Heart right ventricle (tissue), 16 donors: Measurements from ENCODE around the gene PRODH2. TPM values are rescaled to one million over a fixed set of nuclear protein-coding genes. Genes with fewer than 3 reads are reported as not detected.

Experiments used
- ATAC-seq, 8 donors: fragments of 200-7000 bp; cut with Tn5 transposase; one replicate each; pipeline ENCODE4 v1.9.1; 2020; ENCODE audit warnings: mild to moderate bottlenecking in 8 of 8, moderate library complexity in 8 of 8, moderate number of reproducible peaks in 1 of 8
- DNase-seq, 2 donors: peaks; one replicate each; pipeline ENCODE4 v3.0.0-alpha.2; 2020
- H3K27ac ChIP-seq, 10 donors: fragments of 200-600 bp; sonication (generic) in 2 of 10; one replicate each; pipeline versions ENCODE4 v1.5.0 to v1.8.0; 2020 to 2022; ENCODE audit warnings: mild to moderate bottlenecking in 3 of 10
- H3K27me3 ChIP-seq, 7 donors: fragments of 200-600 bp; one replicate each; pipeline ENCODE4 v1.8.0; 2021 to 2022; ENCODE audit warnings: mild to moderate bottlenecking in 2 of 7
- H3K36me3 ChIP-seq, 9 donors: fragments of 200-600 bp; sonication (generic) in 1 of 9; one replicate each; pipeline versions ENCODE4 v1.5.0 to v1.8.0; 2020 to 2022; ENCODE audit warnings: mild to moderate bottlenecking in 2 of 9
- H3K4me1 ChIP-seq, 9 donors: fragments of 200-600 bp; sonication (generic) in 1 of 9; one replicate each; pipeline versions ENCODE4 v1.5.0 to v1.8.0; 2020 to 2022; ENCODE audit warnings: mild to moderate bottlenecking in 4 of 9
- H3K4me3 ChIP-seq, 10 donors: fragments of 200-600 bp; sonication (generic) in 2 of 10; one replicate each; pipeline versions ENCODE4 v1.5.0 to v1.8.0; 2020 to 2022; ENCODE audit warnings: mild to moderate bottlenecking in 7 of 10, moderate library complexity in 2 of 10
- H3K9me3 ChIP-seq, 11 donors: fragments of 200-600 bp in 10 of 11; sonication (generic) in 2 of 11; one replicate each; pipeline versions ENCODE4 v1.5.0 to v1.8.0; 2013 to 2022; ENCODE audit warnings: mild to moderate bottlenecking in 2 of 11, control low read depth in 1 of 11, moderate library complexity in 1 of 11
- WGBS, 2 donors: extraction: QIAGEN DNeasy Blood & Tissue Kit; methylation state at CpG; one replicate each; pipeline ENCODE4 v1.1.7; 2013; ENCODE audit warnings: inconsistent platforms in 1 of 2; 5-methylcytosine and 5-hydroxymethylcytosine counted together
- intact Hi-C, 10 donors: fragments of 100-400 bp; cut with DNase I; formaldehyde crosslinking; loops; one replicate each; pipeline versions ENCODE4 v1.11.1 to v1.14.2; 2022
- polyA plus RNA-seq, 2 donors: library from polyadenylated mRNA; stranded (reverse); fragments of 200-250 nt; gene quantifications; one replicate each; pipeline ENCODE4 v1.2.3, GENCODE V29; 2013
- total RNA-seq, 10 donors: library from RNA; stranded (reverse); fragmentation: NEBNext Ultra II Directional in 3 of 10; extraction: Animal tissue kit (Norgen Biotek cat#: 25700) in 3 of 10; gene quantifications; one replicate each; pipeline versions ENCODE4 v1.2.1 to v1.2.4, GENCODE V29; 2021 to 2023
- TF ChIP-seq, protein P1 (sequence below), 9 donors: fragments of 200-600 bp; sonication (generic) in 2 of 9; IDR thresholded peaks; one replicate each; pipeline versions ENCODE4 v1.5.0 to v1.8.0; 2021 to 2022; ENCODE audit warnings: antibody characterized with exemption in 9 of 9, mild to moderate bottlenecking in 5 of 9, moderate library complexity in 1 of 9
- donor health status: Arrhythmogenic right ventricular cardiomyopathy.
- donor health status: ischemic (EF 13 %, LVEDD 7.1; RV severe dilation, severe dysfunction).
- donor health status: healthy with polysubstance abuse.
- donor health status: DM: no; HTN: yes; CAD: no.
- donor health status: DM: no; HTN: no; CAD: no.
- donor health status: ischemic (EF 25% LVEDD 6.9; RV normal size, moderate dysfunction).
- donor health status: ischemic (EF 25% LVEDD 5.7; RV mildly dilated, moderate dysfunction).
- donor health status: healthy.
- donor health status: DM: yes; HTN: yes; CAD: no.
- donor health status: Ischemic cardiomyopathy.
- donor health status: ischemic (EF 35%, LVEDD 5.7; RV mildly dilated, moderate dysfunction).
- donor health status: nonischemic (EF 11% LVEDD 7.7; RV severe dilation, severe dysfunction).
- donor health status: DM: yes; HTN: yes; CAD: no.
- donor health status: PGD.
- donor health status: ischemic (EF 29% LVEDD 5.4; RV normal size, mild dysfunction).
- donor health status: nonischemic (EF 23%, LVEDD 6.1; RV moderate dilation, normal function).

The PRODH2 gene
- total and polyA plus RNA-seq, 12 donors = not detected

DNA sequence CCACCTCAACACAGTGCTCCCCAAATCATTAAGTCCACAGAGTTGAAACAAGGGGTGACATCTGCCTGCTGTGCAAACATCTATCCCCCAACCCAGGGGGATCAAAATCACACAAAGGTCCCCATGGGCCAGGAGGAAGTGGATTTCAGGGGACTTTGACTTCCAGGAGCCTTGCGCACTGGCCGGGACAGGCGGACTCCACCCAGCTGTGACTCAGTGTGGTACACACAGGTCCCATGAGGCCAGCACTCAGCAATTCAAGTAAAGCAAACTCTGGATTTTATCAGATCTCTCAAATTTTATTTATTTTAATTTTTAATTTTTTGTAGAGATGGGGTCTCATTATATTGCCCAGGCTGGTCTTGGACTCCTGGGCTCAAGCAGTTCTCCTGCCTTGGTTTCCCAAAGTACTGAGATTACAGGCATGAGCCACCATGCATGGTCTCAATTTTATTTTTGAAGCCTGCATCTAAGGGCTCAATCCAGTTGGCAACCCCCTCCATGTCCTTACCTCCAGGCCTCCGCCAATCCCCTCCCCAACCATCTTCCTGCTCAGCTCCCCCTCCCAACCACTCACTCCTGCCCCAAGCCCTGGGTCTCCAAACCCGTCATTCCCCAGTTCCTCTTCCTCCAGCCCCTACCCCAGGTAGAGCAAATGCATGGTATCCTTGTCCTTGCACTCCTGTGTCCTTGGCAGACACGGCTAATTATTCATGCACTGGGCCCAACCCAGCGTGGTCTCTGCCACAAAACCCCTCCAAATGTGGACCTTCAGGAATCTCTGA, 19.1 kb downstream of the PRODH2 start:
- peaks cover 0 to 35% (median 30%) of the 10 kb centered on the region in 7 donors for H3K27me3 ChIP-seq
- no peaks in the 10 kb centered on the region for H3K36me3 ChIP-seq
- no peak for DNase-seq
- TF ChIP-seq, protein P1, sequence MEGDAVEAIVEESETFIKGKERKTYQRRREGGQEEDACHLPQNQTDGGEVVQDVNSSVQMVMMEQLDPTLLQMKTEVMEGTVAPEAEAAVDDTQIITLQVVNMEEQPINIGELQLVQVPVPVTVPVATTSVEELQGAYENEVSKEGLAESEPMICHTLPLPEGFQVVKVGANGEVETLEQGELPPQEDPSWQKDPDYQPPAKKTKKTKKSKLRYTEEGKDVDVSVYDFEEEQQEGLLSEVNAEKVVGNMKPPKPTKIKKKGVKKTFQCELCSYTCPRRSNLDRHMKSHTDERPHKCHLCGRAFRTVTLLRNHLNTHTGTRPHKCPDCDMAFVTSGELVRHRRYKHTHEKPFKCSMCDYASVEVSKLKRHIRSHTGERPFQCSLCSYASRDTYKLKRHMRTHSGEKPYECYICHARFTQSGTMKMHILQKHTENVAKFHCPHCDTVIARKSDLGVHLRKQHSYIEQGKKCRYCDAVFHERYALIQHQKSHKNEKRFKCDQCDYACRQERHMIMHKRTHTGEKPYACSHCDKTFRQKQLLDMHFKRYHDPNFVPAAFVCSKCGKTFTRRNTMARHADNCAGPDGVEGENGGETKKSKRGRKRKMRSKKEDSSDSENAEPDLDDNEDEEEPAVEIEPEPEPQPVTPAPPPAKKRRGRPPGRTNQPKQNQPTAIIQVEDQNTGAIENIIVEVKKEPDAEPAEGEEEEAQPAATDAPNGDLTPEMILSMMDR (IDR thresholded peaks at IDR 0.05) = no peak
- intact Hi-C loops = no loop called here
- no peak for ATAC-seq
- no peaks in the 10 kb centered on the region for H3K9me3 ChIP-seq
- H3K4me3 ChIP-seq = no peak overlapping the region
- peaks cover 0 to 4% (median 0%) of the 10 kb centered on the region in 9 donors for H3K4me1 ChIP-seq
- 72 to 74% methylated on average over 7 of the region's 7 CpGs for WGBS, 2 donors
- H3K27ac ChIP-seq = no peak overlapping the region

DNA sequence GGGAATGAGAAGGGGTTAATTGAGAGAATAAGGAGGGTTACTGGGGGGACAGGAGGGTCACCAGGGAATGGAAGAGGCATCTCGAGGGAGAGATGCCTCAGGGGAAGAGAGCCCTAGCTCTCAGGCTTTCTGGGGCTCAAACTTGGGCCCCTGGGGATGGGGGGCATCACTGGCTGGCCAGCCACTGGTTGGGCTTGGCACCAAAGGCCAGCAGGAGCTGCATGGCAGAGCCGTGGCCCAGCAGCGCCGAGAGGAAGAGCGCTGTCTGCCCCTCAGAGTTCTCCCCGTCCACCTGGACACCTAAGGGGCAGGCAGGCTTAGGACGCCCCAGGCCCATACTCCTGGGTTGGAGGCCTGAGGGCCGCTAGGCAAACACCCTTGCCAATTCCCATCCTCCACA, 19.8 kb downstream of the PRODH2 start:
- Histone ChIP-seq H3K9me3 (no peaks in the 10 kb centered on the region), H3K4me3 (no peak overlapping the region), H3K36me3 (no peaks in the 10 kb centered on the region), H3K4me1 (peaks cover 0 to 4% (median 0%) of the 10 kb centered on the region in 9 donors), H3K27ac (no peak overlapping the region), H3K27me3 (peaks cover 0 to 28% (median 24%) of the 10 kb centered on the region in 7 donors)
- WGBS, 2 donors = 72 to 74% methylated on average over 8 of the region's 8 CpGs
- ATAC-seq (no peak), DNase-seq (no peak)
- TF ChIP-seq, protein P1 (IDR thresholded peaks at IDR 0.05) = no peak
- intact Hi-C loops = no loop called here

DNA sequence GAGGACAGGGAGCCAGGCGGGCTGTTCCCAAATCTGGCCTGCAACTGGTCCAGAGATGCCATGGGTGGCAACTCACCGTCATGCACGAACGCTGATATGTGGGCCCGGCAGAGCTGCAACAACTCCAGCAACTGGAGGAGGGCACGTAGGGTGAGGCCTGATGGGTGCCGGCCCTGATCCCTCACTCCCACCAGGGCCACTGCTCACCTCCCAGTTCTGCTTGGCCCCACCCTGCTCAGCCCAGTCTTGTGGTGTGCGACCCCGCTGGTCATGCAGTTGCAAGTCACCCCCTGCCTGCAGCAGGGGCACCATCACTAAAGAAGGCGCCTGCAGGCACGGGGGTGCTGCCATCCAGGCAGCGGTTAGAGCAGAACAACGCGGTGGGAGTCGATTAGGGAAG, 20.3 kb downstream of the PRODH2 start:
- intact Hi-C loops = no loop called here
- no peaks in the 10 kb centered on the region for H3K9me3 ChIP-seq
- DNase-seq = no peak
- H3K4me1 ChIP-seq = no peaks in the 10 kb centered on the region
- no peaks in the 10 kb centered on the region for H3K36me3 ChIP-seq
- H3K4me3 ChIP-seq = no peak overlapping the region
- TF ChIP-seq, protein P1 (IDR thresholded peaks at IDR 0.05) = no peak
- H3K27ac ChIP-seq = no peak overlapping the region
- H3K27me3 ChIP-seq = peaks cover 0 to 22% (median 18%) of the 10 kb centered on the region in 7 donors
- no peak for ATAC-seq
- WGBS, 2 donors = 82 to 87% methylated on average over 15 of the region's 15 CpGs

DNA sequence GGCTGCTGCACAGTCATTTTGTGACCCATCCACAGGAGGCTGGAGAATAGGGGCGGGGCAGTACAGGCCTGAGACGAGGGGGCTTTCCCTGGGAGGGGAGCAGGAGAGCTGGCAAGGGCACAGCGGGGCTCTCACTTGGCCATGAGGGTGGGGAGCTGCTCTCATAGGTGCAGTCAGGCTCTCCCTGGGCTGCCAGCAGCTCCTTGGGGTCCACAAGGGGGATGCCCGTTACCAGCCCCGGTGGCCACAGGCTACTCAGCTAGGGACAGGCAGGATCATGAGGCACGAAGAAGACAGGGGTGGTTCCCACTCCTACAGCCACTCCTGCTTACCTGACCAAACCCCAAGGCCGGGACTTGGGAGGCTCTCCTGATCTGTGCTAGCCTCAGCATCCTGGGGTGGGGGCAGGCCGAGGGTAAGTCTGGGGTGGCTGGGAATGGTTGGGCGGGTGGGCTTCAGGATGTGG, 20.8 kb downstream of the PRODH2 start:
- no peak overlapping the region for H3K4me3 ChIP-seq
- no peaks in the 10 kb centered on the region for H3K9me3 ChIP-seq
- WGBS, 2 donors = 83 to 91% methylated on average over 9 of the region's 9 CpGs
- DNase-seq (no peak), ATAC-seq (no peak)
- no peaks in the 10 kb centered on the region for H3K36me3 ChIP-seq
- TF ChIP-seq, protein P1 (IDR thresholded peaks at IDR 0.05) = no peak
- peaks cover 0 to 20% (median 13%) of the 10 kb centered on the region in 7 donors for H3K27me3 ChIP-seq
- no peaks in the 10 kb centered on the region for H3K4me1 ChIP-seq
- no peak overlapping the region for H3K27ac ChIP-seq
- intact Hi-C loops = no loop called here
